IMR-90 (cell line): ENCODE measurements around the gene SRGAP3. TPM values are rescaled to one million over a fixed set of nuclear protein-coding genes. Genes with fewer than 3 reads are reported as not detected.

Experiments
- ATAC-seq: fragments of 200-7000 bp; cut with Tn5 transposase; 2 replicates; pipeline ENCODE4 v1.9.1; 2020; ENCODE audit warnings: low read depth, mild to moderate bottlenecking, moderate library complexity
- BruUV-seq: library from RNA; stranded (reverse); fragments of 400-500 nt; replicated peaks from 2 replicates; lab custom pipeline; 2021; lab: Mats Ljungman, UMichigan
- CTCF ChIA-PET: fragments of 300-600 bp; formaldehyde crosslinking; extraction: SDS; loops from one replicate; lab custom pipeline; 2021; ENCODE audit warnings: antibody characterized with exemption; lab: Yijun Ruan, JAX
- POLR2A ChIA-PET: fragments of 300-600 bp; sonication (Branson Sonifier 250); formaldehyde crosslinking; loops from one replicate; lab custom pipeline; 2022; ENCODE audit warnings: antibody characterized with exemption; ENCODE audit not compliant: unreplicated experiment; lab: Charles Lee
- DNase-seq: peaks from one replicate; pipeline ENCODE4 v3.0.0; 2013
- H2AFZ ChIP-seq: replicated peaks from 2 replicates; pipeline ENCODE3; 2013; ENCODE audit warnings: low read length, mild to moderate bottlenecking; ENCODE audit not compliant: poor library complexity
- H2AK5ac ChIP-seq: 2 replicates; pipeline ENCODE4 v1.6.1; 2013; ENCODE audit warnings: low read depth, low read length, inconsistent platforms
- H2AK9ac ChIP-seq: replicated peaks from 2 replicates; pipeline ENCODE3; 2013; ENCODE audit warnings: mild to moderate bottlenecking, low read depth, low read length, moderate library complexity; ENCODE audit not compliant: poor library complexity
- H2BK120ac ChIP-seq: 2 replicates; pipeline ENCODE4 v1.6.1; 2013; ENCODE audit warnings: low read depth, low read length, inconsistent platforms
- H2BK15ac ChIP-seq: 3 replicates; pipeline ENCODE4 v1.6.1; 2013; ENCODE audit warnings: low read depth, low read length, inconsistent platforms
- H2BK20ac ChIP-seq: 2 replicates; pipeline ENCODE4 v1.6.1; 2013; ENCODE audit warnings: low read depth, mild to moderate bottlenecking, inconsistent platforms, low read length, moderate library complexity
- H2BK5ac ChIP-seq: 2 replicates; pipeline ENCODE4 v1.6.1; 2013; ENCODE audit warnings: mild to moderate bottlenecking, low read depth, low read length, inconsistent platforms; ENCODE audit not compliant: poor library complexity, severe bottlenecking
- H3K14ac ChIP-seq: replicated peaks from 2 replicates; pipeline ENCODE4 v1.6.1; 2013; ENCODE audit warnings: low read depth, low read length, inconsistent platforms
- H3K18ac ChIP-seq: 2 replicates; pipeline ENCODE4 v1.6.1; 2013; ENCODE audit warnings: low read depth, low read length, control low read depth
- H3K23ac ChIP-seq: 2 replicates; pipeline ENCODE4 v1.6.1; 2013; ENCODE audit warnings: low read depth, low read length, inconsistent platforms
- H3K27ac ChIP-seq: 2 replicates; pipeline ENCODE4 v1.5.1; 2013; ENCODE audit warnings: mild to moderate bottlenecking, control low read depth, low read length; ENCODE audit not compliant: insufficient read depth
- H3K27me3 ChIP-seq: 2 replicates; pipeline ENCODE4 v1.6.1; 2013; ENCODE audit warnings: low read length; ENCODE audit not compliant: control insufficient read depth, insufficient read depth
- H3K36me3 ChIP-seq: 2 replicates; pipeline ENCODE4 v1.6.1; 2013; ENCODE audit warnings: low read length, mixed read lengths; ENCODE audit not compliant: control insufficient read depth, insufficient read depth
- H3K4ac ChIP-seq: 2 replicates; pipeline ENCODE4 v1.6.1; 2013; ENCODE audit warnings: low read depth, low read length, inconsistent platforms
- H3K4me1 ChIP-seq: 2 replicates; pipeline ENCODE4 v1.6.1; 2013; ENCODE audit warnings: low read length, mixed read lengths; ENCODE audit not compliant: control insufficient read depth, insufficient read depth
- H3K4me2 ChIP-seq: 2 replicates; pipeline ENCODE4 v1.6.1; 2013; ENCODE audit warnings: low read depth, mild to moderate bottlenecking, control low read depth, low read length, moderate library complexity
- H3K4me3 ChIP-seq: 2 replicates; pipeline ENCODE4 v1.5.1; 2013; ENCODE audit warnings: low read depth, mild to moderate bottlenecking, control low read depth, low read length, moderate library complexity; ENCODE audit not compliant: insufficient read depth
- H3K56ac ChIP-seq: 2 replicates; pipeline ENCODE4 v1.6.1; 2013; ENCODE audit warnings: low read length, inconsistent platforms; ENCODE audit not compliant: insufficient read depth; ENCODE audit errors: extremely low read depth
- H3K79me1 ChIP-seq, 2 experiments: 2 replicates each; pipeline ENCODE4 v1.6.1; 2013; ENCODE audit warnings: low read length in 2 of 2, inconsistent platforms in 1 of 2, low read depth in 1 of 2
- H3K9ac ChIP-seq: 2 replicates; pipeline ENCODE4 v1.6.1; 2013; ENCODE audit warnings: low read depth, low read length, control low read depth
- H3K9me1 ChIP-seq: 2 replicates; pipeline ENCODE4 v1.6.1; 2013; ENCODE audit warnings: low read length, inconsistent platforms; ENCODE audit not compliant: insufficient read depth
- H3K9me3 ChIP-seq: 2 replicates; pipeline ENCODE4 v1.6.1; 2013; ENCODE audit warnings: low read length; ENCODE audit not compliant: control insufficient read depth, insufficient read depth
- H4K20me1 ChIP-seq: 2 replicates; pipeline ENCODE4 v1.6.1; 2013; ENCODE audit warnings: low read length, inconsistent platforms; ENCODE audit not compliant: insufficient read depth
- H4K5ac ChIP-seq: 2 replicates; pipeline ENCODE4 v1.6.1; 2013; ENCODE audit warnings: mild to moderate bottlenecking, low read depth, low read length, control low read depth
- H4K8ac ChIP-seq, 2 experiments: 2 replicates each; pipeline ENCODE4 v1.6.1; 2013; ENCODE audit warnings: low read depth in 2 of 2, low read length in 2 of 2, control low read depth in 1 of 2, inconsistent platforms in 1 of 2
- H4K91ac ChIP-seq: 2 replicates; pipeline ENCODE4 v1.6.1; 2013; ENCODE audit warnings: low read depth, low read length, inconsistent platforms; ENCODE audit not compliant: insufficient read depth
- CEBPB ChIP-seq: IDR thresholded peaks from 2 replicates; pipeline ENCODE4 v1.6.1; 2012; ENCODE audit warnings: low read depth, low read length, improper control_type of control experiment
- SMC3 ChIP-seq: fragments of 150-350 bp; IDR thresholded peaks from 2 replicates; pipeline ENCODE4 v1.6.1; 2016; ENCODE audit warnings: low read depth, mild to moderate bottlenecking, antibody characterized with exemption, low read length, moderate library complexity
- WGBS, 2 experiments: methylation state at CpG; one replicate each; pipeline versions ENCODE4 v1.1.5 to v1.1.7; 2013; ENCODE audit warnings: missing lambda C conversion rate in 2 of 2; ENCODE audit not compliant: insufficient read length in 1 of 2; ENCODE audit errors: extremely low coverage in 2 of 2; 5-methylcytosine and 5-hydroxymethylcytosine counted together
- dilution Hi-C: fragments of 300-500 bp; cut with HindIII; formaldehyde crosslinking; loops from one replicate; pipeline ENCODE4 v1.14.3; 2018; ENCODE audit warnings: low sequenced_read_pairs; ENCODE audit not compliant: unreplicated experiment
- in situ Hi-C: fragments of 300-500 bp; cut with MboI; formaldehyde crosslinking; loops from 3 replicates; pipeline ENCODE4 v1.14.3; 2019; ENCODE audit warnings: low sequenced_read_pairs, inconsistent platforms, mixed read lengths
- intact Hi-C: fragments of 100-400 bp; cut with micrococcal nuclease; formaldehyde crosslinking; loops from 2 replicates; pipeline ENCODE4 v1.10.0; 2022
- polyA plus RNA-seq, 3 experiments: library from polyadenylated mRNA; depleted of rRNA; stranded (reverse); fragments of >200 nt; gene quantifications; 2 replicates each; pipeline ENCODE4 v1.2.3, GENCODE V29; 2012; ENCODE audit warnings: low replicate concordance in 1 of 3
- total RNA-seq: library from RNA; depleted of rRNA; stranded (reverse); fragments of >200 nt; gene quantifications from 2 replicates; pipeline ENCODE4 v1.2.3, GENCODE V29; 2012

SRGAP3 gene
- total and polyA plus RNA-seq, 2 of the 4 experiments (the other 2 are of a cell fraction), result 0.68 to 1.4 TPM

DNA sequence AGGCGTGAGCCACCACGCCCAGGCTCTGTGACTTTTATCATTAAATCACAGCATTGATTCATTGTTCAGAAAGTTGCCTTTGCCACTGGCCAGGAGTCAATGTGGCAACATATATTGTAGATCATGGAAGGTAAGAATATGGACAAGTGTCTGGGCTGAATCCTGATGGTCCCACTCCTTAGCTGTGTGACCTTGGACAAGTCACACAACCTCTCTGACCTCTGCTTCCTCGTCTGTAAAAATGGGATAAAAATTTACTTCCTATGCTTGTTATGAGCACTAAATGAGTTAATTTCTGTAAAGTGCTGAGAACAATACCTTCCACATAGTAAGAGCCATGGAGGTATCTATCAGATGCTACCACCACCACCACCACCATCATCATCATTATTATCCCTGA is 182.7 kb downstream of the SRGAP3 start:
- Histone ChIP-seq H2BK15ac (no peak overlapping the region), H3K79me1 (no peaks in the 10 kb centered on the region), H4K20me1 (no peaks in the 10 kb centered on the region), H2BK120ac (no peak overlapping the region), H3K27me3 (peaks cover 14% of the 10 kb centered on the region), H2BK20ac (no peak overlapping the region), H3K4me3 (no peak overlapping the region), H3K4ac (no peak overlapping the region), H3K9ac (no peak overlapping the region), H2BK5ac (no peak overlapping the region), H3K27ac (no peak overlapping the region), H3K4me2 (no peak overlapping the region), H3K23ac (no peak overlapping the region), H3K18ac (no peak overlapping the region), H3K9me1 (no peaks in the 10 kb centered on the region), H2AFZ (no peak overlapping the region), H3K4me1 (no peaks in the 10 kb centered on the region), H2AK5ac (no peak overlapping the region), H3K14ac (no peak overlapping the region), H2AK9ac (no peak overlapping the region), H4K8ac (no peak overlapping the region), H3K36me3 (no peaks in the 10 kb centered on the region), H4K5ac (no peak overlapping the region), H3K9me3 (no peaks in the 10 kb centered on the region), H3K56ac (no peak overlapping the region), H4K91ac (no peak overlapping the region)
- WGBS, 2 experiments, result no CpG with 5 or more reads among the region's 3 CpGs
- ChIA-PET POLR2A (no interaction called here), CTCF (interaction anchor here (0.6 kb wide), 1 partner anchor 205 kb away, joined by 3 read pairs; no protein-coding TSS in a partner anchor)
- ATAC-seq, result no peak
- intact Hi-C loops (loop anchor here (1.0 to 5.0 kb wide), 6 partner anchors 78 to 624 kb away; partner anchors contain the start of gene OXTR), dilution Hi-C loops (no loop called here), in situ Hi-C loops (loop anchor here (5.0 to 25.0 kb wide), 3 partner anchors 94 to 404 kb away; partner anchors contain the start of gene OXTR)
- no peak for DNase-seq
- BruUV-seq, result no TSS peak
- TF ChIP-seq CEBPB (no peak), SMC3 (no peak)
